ENCODE data around the gene PRKD2.
"Not testable (repeated sequence)": the region's sequence is repeated elsewhere in the genome, so short reads cannot be mapped to it uniquely, and the experiment has no call there.

Gene PRKD2

GRCh38 chr19:46723023-46723461 lies 6.1 kb upstream of the PRKD2 start:
- FAIRE-seq, result no peak

GRCh38 chr19:46722421-46723022 lies 5.6 kb upstream of the PRKD2 start:
- FAIRE-seq, result no peak

GRCh38 chr19:46722004-46722380 lies 5.1 kb upstream of the PRKD2 start:
- no peak for FAIRE-seq

GRCh38 chr19:46721269-46722003 lies 4.5 kb upstream of the PRKD2 start:
- FAIRE-seq, result no peak

GRCh38 chr19:46720503-46721239 lies 3.8 kb upstream of the PRKD2 start:
- no peak for FAIRE-seq

- no peak for FAIRE-seq
These were observed 3.0 kb upstream of the PRKD2 start for GRCh38 chr19:46719629-46720502.

GRCh38 chr19:46718934-46719622 lies 2.2 kb upstream of the PRKD2 start:
- no peak for FAIRE-seq

- FAIRE-seq, result no peak
These were observed 1.4 kb upstream of the PRKD2 start for GRCh38 chr19:46718157-46718933.

GRCh38 chr19:46717716-46718143 lies 816 bp upstream of the PRKD2 start:
- FAIRE-seq, result no peak

GRCh38 chr19:46716672-46717033 lies 261 bp downstream of the PRKD2 start:
- no peak for FAIRE-seq

- FAIRE-seq, result no peak
These were observed 791 bp downstream of the PRKD2 start for GRCh38 chr19:46715975-46716671.

GRCh38 chr19:46715620-46715974 lies 1.3 kb downstream of the PRKD2 start:
- no peak for FAIRE-seq

- no peak for FAIRE-seq
These were observed 2.3 kb downstream of the PRKD2 start for GRCh38 chr19:46714444-46715106.

GRCh38 chr19:46713781-46714443 lies 3.0 kb downstream of the PRKD2 start:
- no peak for FAIRE-seq

- FAIRE-seq, result not testable (repeated sequence)
These were observed 4.1 kb downstream of the PRKD2 start for GRCh38 chr19:46712768-46713338.

GRCh38 chr19:46710687-46711086 lies 6.2 kb downstream of the PRKD2 start:
- no peak for FAIRE-seq

- no peak for FAIRE-seq
These were observed 12.4 kb downstream of the PRKD2 start for GRCh38 chr19:46704379-46705076.

GRCh38 chr19:46700704-46701103 lies 16.2 kb downstream of the PRKD2 start:
- no peak for FAIRE-seq

Measured in TTC549 (cell line).